GM21423 (cell line): ENCODE measurements around the gene TSHZ3.

ENCODE experiments used
- ATAC-seq: cut with Tn5 transposase; IDR thresholded peaks from one replicate; pipeline ENCODE4 v1.9.1; 2021; ENCODE audit warnings: mild to moderate bottlenecking, moderate library complexity; ENCODE audit not compliant: unreplicated experiment

The TSHZ3 gene

DNA sequence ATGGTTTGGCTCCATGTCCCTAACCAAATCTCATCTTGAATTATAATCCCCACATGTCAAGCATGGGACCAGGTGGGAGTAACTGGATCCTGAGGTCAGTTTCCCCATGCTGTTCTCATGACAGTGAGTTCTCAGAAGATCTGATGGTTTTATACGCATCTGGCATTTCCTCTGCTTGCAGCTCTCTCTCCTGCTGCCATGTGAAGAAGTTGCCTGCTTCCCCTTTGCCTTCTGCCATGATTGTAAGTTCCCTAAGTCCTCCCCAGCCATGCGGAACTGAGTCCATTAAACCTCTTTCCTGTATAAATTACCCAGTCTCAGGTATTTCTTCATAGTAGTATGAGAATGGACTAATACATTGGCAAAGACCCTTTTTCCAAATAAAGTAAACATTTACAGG lies 96.8 kb downstream of the TSHZ3 start:
- no peak for ATAC-seq

DNA sequence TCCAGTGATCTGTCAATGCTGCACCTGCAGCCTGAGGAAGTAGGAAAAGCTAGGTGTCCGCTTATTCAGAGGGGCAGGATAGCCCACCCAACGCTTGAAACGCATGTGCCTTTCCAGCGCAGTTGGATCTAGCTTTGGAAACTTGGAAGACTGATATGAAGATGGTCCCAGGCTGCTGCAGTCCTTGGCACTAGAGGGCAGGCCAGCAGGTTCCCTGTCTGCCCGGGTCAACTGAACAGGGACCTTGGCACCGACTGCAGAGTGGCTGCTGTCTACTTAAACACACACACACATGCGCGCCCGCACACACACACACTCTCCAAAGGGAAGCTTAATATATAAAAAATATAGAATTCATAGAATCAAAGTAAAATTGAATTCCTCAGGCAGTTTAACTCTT lies 100.0 kb downstream of the TSHZ3 start:
- ATAC-seq: no peak

DNA sequence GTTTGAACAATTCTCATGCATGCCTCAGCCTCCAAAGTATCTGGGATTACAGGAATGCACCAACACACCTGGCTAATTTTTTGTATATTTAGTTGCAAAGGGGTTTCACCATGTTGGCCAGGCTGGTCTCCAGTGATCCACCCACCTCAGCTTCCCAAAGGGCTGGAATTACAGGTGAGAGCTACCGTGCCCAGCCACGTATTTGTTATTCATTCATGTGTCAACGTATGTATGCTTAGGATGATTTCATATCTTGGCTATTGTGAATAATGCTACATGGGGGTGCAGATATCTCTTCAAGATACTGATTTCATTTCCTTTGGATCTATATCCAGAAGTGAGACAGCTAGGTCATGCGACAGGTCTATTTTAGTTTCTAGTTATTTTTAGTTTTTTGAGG lies 113.4 kb downstream of the TSHZ3 start:
- no peak for ATAC-seq

DNA sequence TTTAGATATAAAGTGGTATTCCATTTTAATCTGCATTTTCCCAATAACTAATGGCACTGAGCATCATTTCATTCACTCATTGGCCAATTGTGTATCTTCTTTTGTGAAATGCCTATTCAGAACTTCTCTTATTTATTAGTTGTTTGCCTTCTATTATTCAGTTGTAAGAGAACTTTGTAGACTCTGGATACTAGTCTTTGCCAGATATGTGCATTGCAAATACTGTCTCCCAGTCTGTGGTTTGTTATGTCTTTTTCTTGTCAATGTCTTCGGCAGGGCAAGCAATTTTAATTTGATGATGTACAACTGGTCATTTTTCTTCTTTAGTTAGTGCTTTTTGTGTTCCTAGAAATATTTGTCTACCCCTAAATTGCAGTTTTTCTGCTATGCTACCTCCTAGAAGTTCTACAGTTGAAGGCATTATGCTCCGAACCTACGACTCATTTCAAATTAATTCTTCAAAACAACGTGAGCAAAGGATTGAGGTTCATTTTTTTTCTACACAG lies 115.9 kb downstream of the TSHZ3 start:
- ATAC-seq: no peak

DNA sequence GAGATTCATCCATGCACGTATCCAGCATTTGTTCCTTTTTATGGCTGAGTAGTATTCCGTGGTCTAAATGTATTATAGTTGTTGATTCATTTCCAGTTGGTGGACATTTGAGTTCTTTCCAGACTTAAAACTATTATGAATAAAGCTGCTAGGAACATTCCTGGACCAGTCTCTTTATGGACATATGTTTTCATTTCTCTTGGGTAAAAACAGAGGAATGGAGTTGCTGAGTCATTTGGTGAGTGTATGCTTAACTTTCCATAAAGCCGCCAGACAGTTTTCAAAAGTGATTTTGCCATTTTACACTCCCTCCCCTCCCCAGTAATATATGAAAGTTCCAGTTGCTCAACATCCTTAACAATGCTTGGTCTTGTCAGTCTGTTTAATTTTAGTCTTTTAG lies 116.4 kb downstream of the TSHZ3 start:
- ATAC-seq: no peak

DNA sequence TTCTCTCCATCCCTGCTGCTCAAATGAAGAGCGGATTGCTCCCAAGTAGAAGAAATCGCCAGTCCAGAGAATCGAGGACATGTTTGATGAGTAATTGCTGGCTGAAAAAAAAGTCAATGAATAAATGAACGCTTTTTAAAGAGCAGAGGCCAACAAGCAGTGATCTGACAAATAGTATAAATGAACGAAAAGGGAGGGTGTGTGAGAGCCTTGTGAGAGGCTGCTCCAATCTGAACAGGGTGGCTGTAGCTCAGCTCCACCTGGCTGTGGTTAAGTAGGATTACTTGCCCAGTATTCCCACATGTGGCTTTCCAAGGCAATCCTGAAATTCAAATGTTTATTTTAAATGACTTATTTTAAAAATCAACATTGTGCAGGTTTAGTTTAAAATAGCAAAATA lies 117.1 kb downstream of the TSHZ3 start:
- ATAC-seq: no peak

DNA sequence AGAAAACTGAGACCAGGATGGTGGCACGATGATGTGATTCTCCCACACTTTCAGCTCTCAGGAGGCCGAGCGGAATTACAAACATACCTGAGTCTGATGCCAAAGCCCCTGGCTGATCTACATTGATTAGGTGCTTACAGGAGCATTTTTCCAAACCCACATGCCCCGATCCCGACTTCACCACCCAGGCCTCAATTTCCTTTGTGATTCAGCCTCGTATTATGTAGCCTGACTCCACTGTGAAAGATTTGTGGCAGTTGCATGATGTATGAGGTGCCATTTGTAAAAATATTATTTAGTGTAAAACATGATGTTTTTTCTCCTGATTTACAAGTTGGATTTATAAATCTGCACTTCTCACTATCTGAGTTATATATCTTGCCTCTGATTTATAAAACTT lies 118.0 kb downstream of the TSHZ3 start:
- ATAC-seq: no peak

DNA sequence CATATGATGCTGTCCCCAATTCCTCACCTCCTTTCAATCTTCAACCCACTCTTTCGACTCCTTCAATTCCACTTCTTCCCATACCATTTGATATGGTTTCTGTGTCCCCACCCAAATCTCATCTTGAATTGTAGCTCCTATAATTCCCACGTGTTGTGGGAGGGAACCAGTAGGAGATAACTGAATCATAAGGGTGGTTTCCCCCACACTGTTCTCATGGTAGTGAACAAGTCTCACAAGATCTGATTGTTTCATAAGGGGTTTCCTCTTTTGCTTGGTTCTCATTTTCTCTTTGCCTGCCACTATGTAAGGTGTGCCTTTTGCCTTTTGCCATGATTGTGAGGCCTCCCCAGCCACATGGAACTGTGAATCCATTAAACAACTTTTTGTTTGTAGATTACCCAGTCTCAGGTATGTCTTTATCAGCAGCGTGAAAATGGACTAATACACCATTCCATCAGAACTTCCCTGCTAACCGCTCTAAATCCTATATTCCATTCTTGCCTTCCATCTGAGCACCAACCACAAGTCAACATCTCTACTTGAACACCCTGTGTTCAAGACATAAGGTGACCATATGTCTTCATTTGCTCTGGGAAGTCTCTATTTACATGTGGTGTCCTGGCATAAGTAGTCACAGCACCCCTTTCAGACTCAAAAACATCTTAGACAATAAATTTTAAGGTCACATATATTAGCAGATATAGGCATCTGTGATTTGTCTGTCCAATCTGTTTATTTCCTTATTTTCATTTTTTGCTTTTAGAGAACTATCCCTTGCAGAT lies 122.9 kb downstream of the TSHZ3 start:
- ATAC-seq: no peak
